H9 (cell line): ENCODE results near the gene SCN8A. TPM values are rescaled to one million over a fixed set of nuclear protein-coding genes. Genes with fewer than 3 reads are reported as not detected.

Experiments used
- DNase-seq: peaks from one replicate; pipeline ENCODE4 v3.0.0-alpha.2; 2017
- H2AFZ ChIP-seq: one replicate; pipeline ENCODE4 v1.6.1; 2013; ENCODE audit warnings: mild to moderate bottlenecking, low read length, control low read depth, moderate library complexity
- H2AK5ac ChIP-seq: 2 replicates; pipeline ENCODE4 v1.6.1; 2013; ENCODE audit warnings: low read length, control low read depth, mixed read lengths; ENCODE audit not compliant: insufficient read length
- H2BK120ac ChIP-seq: one replicate; pipeline ENCODE4 v1.6.1; 2013; ENCODE audit warnings: low read depth, mild to moderate bottlenecking, low read length, control low read depth, inconsistent platforms; ENCODE audit not compliant: poor library complexity, severe bottlenecking
- H2BK12ac ChIP-seq: 2 replicates; pipeline ENCODE4 v1.6.1; 2013; ENCODE audit warnings: low read length, control low read depth, mixed read lengths, low read depth; ENCODE audit not compliant: insufficient read length
- H2BK15ac ChIP-seq: 2 replicates; pipeline ENCODE4 v1.6.1; 2013; ENCODE audit warnings: low read depth, low read length, control low read depth
- H2BK20ac ChIP-seq: one replicate; pipeline ENCODE4 v1.6.1; 2013; ENCODE audit warnings: low read depth, mild to moderate bottlenecking, low read length, control low read depth, inconsistent platforms; ENCODE audit not compliant: poor library complexity, severe bottlenecking
- H2BK5ac ChIP-seq: 2 replicates; pipeline ENCODE4 v1.6.1; 2013; ENCODE audit warnings: low read length, control low read depth, mixed read lengths; ENCODE audit not compliant: insufficient read length
- H3K14ac ChIP-seq: 2 replicates; pipeline ENCODE4 v1.6.1; 2013; ENCODE audit warnings: low read length, control low read depth; ENCODE audit not compliant: insufficient read depth
- H3K18ac ChIP-seq: 2 replicates; pipeline ENCODE4 v1.6.1; 2013; ENCODE audit warnings: low read depth, mild to moderate bottlenecking, mixed read lengths, low read length, control low read depth; ENCODE audit not compliant: insufficient read length
- H3K23ac ChIP-seq: 2 replicates; pipeline ENCODE4 v1.6.1; 2013; ENCODE audit warnings: low read length, control low read depth, mixed read lengths, low read depth; ENCODE audit not compliant: insufficient read length
- H3K23me2 ChIP-seq: 2 replicates; pipeline ENCODE4 v1.6.1; 2013; ENCODE audit warnings: low read depth, mild to moderate bottlenecking, mixed read lengths, low read length, control low read depth; ENCODE audit not compliant: insufficient read length, poor library complexity, severe bottlenecking
- H3K27ac ChIP-seq: 2 replicates; pipeline ENCODE4 v1.5.1; 2013; ENCODE audit warnings: low read length, control low read depth, mixed read lengths, low read depth; ENCODE audit not compliant: insufficient read length
- H3K27me3 ChIP-seq: 2 replicates; pipeline ENCODE4 v1.6.1; 2013; ENCODE audit warnings: low read length, control low read depth, inconsistent platforms; ENCODE audit not compliant: insufficient read depth
- H3K4ac ChIP-seq: 2 replicates; pipeline ENCODE4 v1.6.1; 2013; ENCODE audit warnings: low read depth, mild to moderate bottlenecking, control low read depth, inconsistent platforms, low read length, moderate library complexity
- H3K4me1 ChIP-seq: 2 replicates; pipeline ENCODE4 v1.6.1; 2013; ENCODE audit warnings: low read length, control low read depth, inconsistent platforms; ENCODE audit not compliant: insufficient read depth
- H3K4me2 ChIP-seq: 2 replicates; pipeline ENCODE4 v1.6.1; 2013; ENCODE audit warnings: low read length, control low read depth, mixed read lengths; ENCODE audit not compliant: insufficient read length, insufficient read depth
- H3K56ac ChIP-seq: 2 replicates; pipeline ENCODE4 v1.6.1; 2013; ENCODE audit warnings: low read depth, mild to moderate bottlenecking, mixed read lengths, low read length, control low read depth; ENCODE audit not compliant: insufficient read length
- H3K79me1 ChIP-seq: 2 replicates; pipeline ENCODE4 v1.6.1; 2013; ENCODE audit warnings: low read depth, mild to moderate bottlenecking, moderate library complexity, low read length, control low read depth, inconsistent platforms; ENCODE audit not compliant: insufficient read depth, poor library complexity, severe bottlenecking
- H3K79me2 ChIP-seq: 2 replicates; pipeline ENCODE4 v1.6.1; 2013; ENCODE audit warnings: low read length, control low read depth, inconsistent platforms; ENCODE audit not compliant: insufficient read depth
- H3K9ac ChIP-seq: 2 replicates; pipeline ENCODE4 v1.6.1; 2013; ENCODE audit warnings: low read length, control low read depth, mixed read lengths; ENCODE audit not compliant: insufficient read length; ENCODE audit errors: extremely low read depth
- H3K9me3 ChIP-seq: one replicate; pipeline ENCODE4 v1.6.1; 2013; ENCODE audit warnings: low read depth, low read length, inconsistent platforms; ENCODE audit not compliant: control insufficient read depth
- H3T11ph ChIP-seq: one replicate; pipeline ENCODE4 v1.6.1; 2013; ENCODE audit warnings: mild to moderate bottlenecking, low read length, control low read depth, inconsistent platforms
- H4K20me1 ChIP-seq: one replicate; pipeline ENCODE4 v1.6.1; 2013; ENCODE audit not compliant: control insufficient read depth, insufficient read length, insufficient read depth
- H4K5ac ChIP-seq: 2 replicates; pipeline ENCODE4 v1.6.1; 2013; ENCODE audit warnings: low read depth, mild to moderate bottlenecking, mixed read lengths, low read length, control low read depth; ENCODE audit not compliant: insufficient read length
- H4K8ac ChIP-seq: replicated peaks from 2 replicates; pipeline ENCODE4 v1.6.1; 2013; ENCODE audit warnings: low read length, control low read depth, mixed read lengths, low read depth; ENCODE audit not compliant: insufficient read length
- H4K91ac ChIP-seq: 2 replicates; pipeline ENCODE4 v1.6.1; 2013; ENCODE audit warnings: low read depth, mild to moderate bottlenecking, moderate library complexity, mixed read lengths, low read length, control low read depth; ENCODE audit not compliant: insufficient read length
- H3K27ac Mint-ChIP-seq, 3 experiments: 2 replicates in 2 of 3; 3 replicates in 1 of 3; pipeline ENCODE4 v1.8.0; 2020 to 2021; ENCODE audit warnings: mixed read lengths in 3 of 3, mild to moderate bottlenecking in 1 of 3, moderate library complexity in 1 of 3
- H3K27me3 Mint-ChIP-seq: 2 replicates; pipeline ENCODE4 v1.8.0; 2021; ENCODE audit warnings: low read depth, mild to moderate bottlenecking, moderate library complexity, mixed read lengths
- H3K36me3 Mint-ChIP-seq, 3 experiments: 2 replicates in 2 of 3; 3 replicates in 1 of 3; pipeline ENCODE4 v1.8.0; 2020 to 2021; ENCODE audit warnings: low read depth in 3 of 3, mixed read lengths in 3 of 3; ENCODE audit not compliant: insufficient read depth in 1 of 3
- H3K4me1 Mint-ChIP-seq, 2 experiments: 2 replicates each; pipeline ENCODE4 v1.8.0; 2020; ENCODE audit warnings: mixed read lengths in 2 of 2
- H3K4me3 Mint-ChIP-seq, 2 experiments: 2 replicates in 1 of 2; 3 replicates in 1 of 2; pipeline ENCODE4 v1.8.0; 2020 to 2021; ENCODE audit warnings: mild to moderate bottlenecking in 2 of 2, mixed read lengths in 2 of 2, moderate library complexity in 1 of 2
- H3K9me3 Mint-ChIP-seq, 2 experiments: 2 replicates in 1 of 2; 3 replicates in 1 of 2; pipeline ENCODE4 v1.8.0; 2020; ENCODE audit warnings: mild to moderate bottlenecking in 2 of 2, mixed read lengths in 2 of 2, moderate library complexity in 1 of 2
- CTCF ChIP-seq: fragments of 200-600 bp; sonication (generic); conservative IDR thresholded peaks from 3 replicates; pipeline ENCODE4 v1.8.0; 2021; ENCODE audit warnings: antibody characterized with exemption, mild to moderate bottlenecking
- WGBS: extraction: QIAGEN DNeasy Blood & Tissue Kit; methylation state at CpG from one replicate; pipeline ENCODE4 v1.1.7; 2013; ENCODE audit warnings: missing lambda C conversion rate, low lambda C conversion rate, mixed read lengths; ENCODE audit not compliant: insufficient read length; ENCODE audit errors: extremely low coverage; 5-methylcytosine and 5-hydroxymethylcytosine counted together
- total RNA-seq: library from RNA; stranded (reverse); gene quantifications from 2 replicates; pipeline ENCODE4 v1.2.1, GENCODE V29; 2021

SCN8A gene
- total RNA-seq, 1 experiment from 2014 or later: 15.2 TPM

- Histone ChIP-seq H3K27me3 (no peaks in the 10 kb centered on the region), H2BK120ac (no peak overlapping the region), H3K4ac (no peak overlapping the region), H3K18ac (no peak overlapping the region), H3K79me1 (no peaks in the 10 kb centered on the region), H3K23ac (no peak overlapping the region), H3K4me1 (no peaks in the 10 kb centered on the region), H3T11ph (no peak overlapping the region), H4K8ac (no peak overlapping the region), H3K79me2 (no peaks in the 10 kb centered on the region), H2BK5ac (no peak overlapping the region), H4K91ac (no peak overlapping the region), H2BK12ac (no peak overlapping the region), H4K20me1 (no peaks in the 10 kb centered on the region), H3K9me3 (no peaks in the 10 kb centered on the region), H3K4me2 (no peak overlapping the region), H4K5ac (no peak overlapping the region), H3K9ac (no peak overlapping the region), H3K27ac (no peak overlapping the region), H2AFZ (no peak overlapping the region), H2AK5ac (no peak overlapping the region), H3K23me2 (no peaks in the 10 kb centered on the region), H3K56ac (no peak overlapping the region), H2BK20ac (no peak overlapping the region), H3K14ac (no peak overlapping the region), H2BK15ac (no peak overlapping the region)
- Mint-ChIP-seq H3K27ac (no peak overlapping the region), H3K9me3 (no peaks in the 10 kb centered on the region), H3K36me3 (peaks cover 38 to 63% (median 63%) of the 10 kb centered on the region in 3 experiments), H3K27me3 (no peaks in the 10 kb centered on the region), H3K4me3 (no peak overlapping the region), H3K4me1 (no peaks in the 10 kb centered on the region; a peak in 1 of 4 replicates)
- no peak for DNase-seq
- no peak for TF ChIP-seq CTCF
- WGBS: no CpG with 5 or more reads among the region's 1 CpG
Observed at GRCh38 chr12:51771008-51771407, 180.0 kb downstream of the SCN8A start.
